GM21515 (cell line): ENCODE results near the gene EHD4.

Source experiments
- ATAC-seq: cut with Tn5 transposase; IDR thresholded peaks from one replicate; pipeline ENCODE4 v1.9.1; 2021; ENCODE audit not compliant: unreplicated experiment

Gene EHD4

GRCh38 chr15:41921639-41922038 is 50.7 kb downstream of the EHD4 start:
- ATAC-seq, result no peak

GRCh38 chr15:41921167-41921566 is 51.2 kb downstream of the EHD4 start:
- no peak for ATAC-seq

DNA sequence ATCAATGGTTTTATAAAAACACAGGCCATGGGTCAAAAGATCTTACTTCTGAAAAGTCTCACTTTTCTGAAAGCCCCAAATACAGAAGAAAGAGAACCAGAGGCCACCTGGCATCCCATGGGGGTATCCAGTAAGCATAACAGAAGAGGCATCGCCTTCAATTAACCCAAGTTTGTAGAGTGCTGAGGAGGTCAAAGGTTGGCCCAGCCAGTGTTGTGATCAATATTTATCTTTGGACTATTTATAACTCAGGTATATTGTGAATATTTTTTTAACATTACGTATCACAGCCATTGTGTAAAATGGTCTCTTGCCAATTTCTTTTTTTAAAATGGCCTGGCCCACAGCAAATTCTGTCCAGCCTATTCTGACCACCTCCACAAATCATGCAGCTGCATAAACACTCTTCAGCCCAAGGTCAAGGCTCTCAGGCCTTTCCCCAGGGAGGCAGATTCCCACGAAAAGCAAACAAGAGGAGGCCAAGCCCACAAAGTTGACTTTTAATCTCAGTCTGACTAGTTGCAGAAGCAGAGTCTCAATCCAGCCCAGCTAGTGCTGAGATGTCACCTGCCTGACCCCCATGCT is 52.3 kb downstream of the EHD4 start:
- ATAC-seq, result no peak

GRCh38 chr15:41919201-41919820 is 53.0 kb downstream of the EHD4 start:
- no peak for ATAC-seq

GRCh38 chr15:41918506-41919126 is 53.7 kb downstream of the EHD4 start:
- no peak for ATAC-seq

- no peak for ATAC-seq
These were observed 54.5 kb downstream of the EHD4 start for GRCh38 chr15:41917767-41918430.

DNA sequence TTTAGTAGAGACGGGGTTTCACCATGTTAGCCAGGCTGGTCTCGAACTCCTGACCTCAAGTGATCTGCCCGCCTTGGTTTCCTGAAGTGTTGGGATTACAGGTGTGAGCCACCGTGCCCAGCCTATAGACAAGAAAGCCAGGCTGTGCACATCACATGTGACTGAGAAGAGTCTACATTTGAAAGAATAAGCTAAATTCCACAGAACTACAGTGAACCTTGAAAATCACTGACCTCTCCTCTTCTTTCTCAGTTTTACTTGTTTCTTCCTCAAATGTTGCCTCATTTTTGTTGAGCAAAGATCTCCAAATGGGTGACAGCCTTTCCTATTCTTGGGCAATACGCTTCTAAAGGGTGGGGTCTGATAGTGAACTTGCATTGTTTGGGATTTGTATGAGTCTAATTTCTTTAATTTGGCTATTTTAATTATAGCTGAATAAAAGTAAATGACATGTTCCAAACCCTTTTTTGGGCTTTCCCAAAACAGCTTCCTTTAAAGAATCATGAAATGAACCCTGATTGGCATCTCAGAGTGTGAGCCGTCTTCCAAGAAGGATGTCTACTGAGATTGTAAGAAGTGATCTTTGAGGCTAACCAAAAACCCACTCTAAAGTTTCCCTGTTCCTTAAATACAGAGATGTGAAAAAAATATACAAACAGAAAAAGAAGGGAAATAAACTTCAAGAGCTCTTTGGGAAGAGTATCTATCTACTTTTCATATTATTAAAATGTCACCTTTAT is 56.9 kb downstream of the EHD4 start:
- no peak for ATAC-seq

DNA sequence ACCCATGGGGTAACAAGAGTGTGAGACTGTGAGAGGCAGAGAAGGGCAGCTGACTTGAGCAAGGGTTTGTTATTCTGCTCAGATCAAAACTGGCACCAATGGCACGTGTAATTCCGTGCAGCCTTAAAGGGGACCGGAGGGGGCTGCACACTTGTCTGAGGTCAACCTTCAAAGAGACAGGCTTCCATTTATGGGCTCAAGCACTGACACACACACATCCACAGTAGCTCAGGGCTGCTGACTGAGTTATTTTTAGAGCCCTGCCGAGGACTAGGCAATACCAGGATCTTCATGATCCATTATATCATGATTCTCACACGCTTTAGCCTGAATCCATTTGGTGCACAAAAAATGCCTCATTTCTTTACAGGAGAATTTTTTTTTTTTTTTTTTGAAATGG is 57.9 kb downstream of the EHD4 start:
- ATAC-seq, result no peak

DNA sequence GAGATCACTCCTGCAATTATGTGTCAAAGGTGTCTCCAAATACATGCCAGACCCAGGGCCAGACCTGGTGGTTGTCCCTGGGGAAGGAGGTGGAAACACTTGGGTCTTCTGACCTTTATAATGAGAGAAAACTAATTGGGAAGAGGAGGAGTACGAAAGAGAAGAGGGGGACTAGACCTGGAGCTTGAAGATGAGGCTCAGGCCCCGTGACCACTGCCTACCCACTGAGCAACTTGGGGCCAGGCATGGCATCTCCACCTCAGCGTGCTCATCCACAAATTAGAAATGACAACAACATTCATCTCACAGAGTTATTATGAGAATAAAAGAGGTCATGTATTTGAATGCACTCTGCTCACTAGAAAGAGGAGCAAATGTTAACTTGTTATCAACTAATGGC is 59.1 kb downstream of the EHD4 start:
- no peak for ATAC-seq

DNA sequence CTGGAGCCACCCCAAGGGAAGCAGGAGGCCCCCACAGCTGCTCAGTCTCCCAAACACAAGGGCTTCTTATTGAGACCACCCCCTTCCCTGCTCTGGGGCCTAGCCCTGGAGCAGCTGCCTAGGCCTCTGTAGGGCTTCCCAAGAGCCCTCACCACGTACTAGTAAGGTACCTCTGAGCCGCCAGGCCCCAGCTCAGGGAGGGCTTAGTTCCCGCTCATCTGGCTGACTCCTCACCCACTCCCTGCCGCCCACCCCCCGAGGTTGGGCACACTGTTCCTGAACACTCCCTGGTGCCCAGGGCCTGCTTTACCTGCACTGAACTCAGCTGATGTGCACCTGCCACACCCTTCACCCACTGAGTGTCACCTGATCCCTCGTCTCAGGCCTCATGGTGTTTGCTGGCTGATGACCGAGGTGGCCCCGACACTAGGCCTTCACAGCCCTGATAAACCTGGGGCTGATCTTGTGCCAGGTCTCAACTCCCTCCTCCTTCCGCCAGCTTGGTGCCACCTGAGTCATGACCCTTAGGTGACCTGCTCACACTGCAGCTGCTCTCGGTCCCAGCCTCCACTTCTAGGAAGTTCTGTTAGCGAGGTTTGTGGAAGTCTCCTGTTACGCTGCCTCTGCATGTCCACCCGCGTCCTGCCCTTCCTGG is 60.5 kb downstream of the EHD4 start:
- no peak for ATAC-seq

DNA sequence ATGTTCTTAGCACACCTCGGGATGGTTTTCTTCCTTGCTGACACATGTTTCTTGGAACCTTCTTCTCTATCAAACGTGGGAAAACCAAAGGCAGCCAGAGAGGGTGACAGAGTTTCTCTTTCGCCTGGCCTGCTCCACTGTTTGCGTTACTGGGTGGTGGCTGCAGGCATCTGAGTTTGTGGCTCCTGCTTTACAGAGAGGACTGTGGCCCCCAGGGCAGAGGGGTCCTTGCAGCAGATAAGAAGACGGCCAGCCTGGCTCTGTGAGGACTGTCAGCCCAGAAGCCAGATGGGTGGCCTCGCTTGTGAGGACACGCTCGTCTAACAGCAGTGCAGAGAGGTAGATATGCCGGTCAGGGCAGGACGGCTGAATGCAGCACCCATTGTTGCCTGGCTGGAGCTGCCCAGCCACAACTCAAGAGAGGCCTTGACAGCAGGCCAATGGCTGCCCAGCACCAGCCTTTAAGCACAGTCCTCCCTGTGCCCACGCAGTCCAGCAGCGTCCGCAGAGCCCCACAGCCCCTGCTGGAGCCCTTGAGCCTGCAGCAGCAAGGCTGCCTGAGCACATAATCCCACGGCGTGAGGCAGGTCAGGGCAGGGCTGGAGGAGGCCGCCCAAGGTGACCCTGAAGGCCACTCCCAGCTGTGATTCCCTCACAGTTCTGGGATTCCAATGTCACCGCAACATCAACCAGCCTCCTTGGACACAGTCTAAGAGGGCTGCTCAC is 63.5 kb downstream of the EHD4 start:
- no peak for ATAC-seq

DNA sequence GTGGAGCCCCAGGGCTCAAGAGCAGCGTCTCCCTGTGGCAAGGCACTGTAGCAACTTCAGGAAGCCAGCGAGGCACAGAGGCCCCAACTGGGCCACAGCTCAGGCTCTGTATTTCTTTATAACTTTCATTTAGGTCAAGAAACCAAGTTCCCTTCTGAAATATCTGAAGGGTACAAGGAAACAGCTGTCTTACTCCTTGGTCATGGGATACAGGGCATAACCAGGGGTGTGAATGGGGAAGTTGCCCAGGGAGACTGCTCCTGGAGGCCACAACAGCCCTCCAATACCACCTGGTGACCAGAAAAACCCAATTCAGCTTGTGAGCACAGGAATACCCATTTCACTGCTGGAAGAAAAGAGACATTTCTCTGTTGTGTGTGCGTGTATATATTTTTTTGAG is 65.2 kb downstream of the EHD4 start:
- ATAC-seq, result no peak

DNA sequence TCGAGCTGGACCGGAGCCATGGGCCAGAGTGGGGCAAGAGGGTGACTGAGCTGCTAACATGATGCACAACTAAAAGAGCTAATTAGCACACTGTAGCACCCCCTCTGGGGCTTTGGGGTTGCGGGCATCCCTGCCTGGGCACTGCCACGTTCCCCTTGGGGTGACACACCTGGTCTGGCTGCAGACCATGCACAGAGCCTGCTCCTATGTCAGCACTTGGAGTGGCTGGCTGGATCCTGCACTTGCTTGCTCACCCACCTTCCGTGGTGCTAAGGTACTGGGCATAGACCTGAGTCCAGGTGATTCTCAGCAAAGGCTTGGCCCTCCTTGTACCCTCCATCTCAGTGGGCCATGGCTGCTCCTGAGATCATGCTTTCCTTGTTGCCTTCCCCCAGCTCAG is 65.7 kb downstream of the EHD4 start:
- ATAC-seq, result no peak

GRCh38 chr15:41905036-41905793 is 67.1 kb downstream of the EHD4 start:
- no peak for ATAC-seq

DNA sequence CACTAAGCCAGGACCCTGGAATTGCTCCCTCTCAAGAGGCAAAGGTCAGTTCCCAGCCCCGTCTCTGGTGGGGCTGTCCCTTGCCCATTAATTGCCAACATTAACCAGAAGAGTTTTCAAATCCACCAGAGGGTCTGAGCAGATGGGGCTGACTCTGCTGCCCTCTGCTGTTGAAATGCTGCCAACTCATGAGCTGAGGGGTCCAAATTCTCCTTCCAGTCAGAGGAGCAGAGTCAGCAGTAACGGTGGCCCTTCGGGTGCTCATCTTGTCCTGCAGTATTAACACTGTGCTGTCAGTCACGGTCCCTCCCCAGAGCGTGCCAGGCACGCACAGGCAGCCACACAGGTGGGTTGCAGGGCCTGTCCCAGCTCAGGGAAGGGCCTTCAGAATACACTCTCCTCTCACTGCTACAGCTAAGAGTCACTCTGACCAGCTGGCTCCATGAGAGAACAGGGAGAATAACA is 67.8 kb downstream of the EHD4 start:
- ATAC-seq, result no peak

- no peak for ATAC-seq
These were observed 68.6 kb downstream of the EHD4 start for GRCh38 chr15:41903782-41904181.

DNA sequence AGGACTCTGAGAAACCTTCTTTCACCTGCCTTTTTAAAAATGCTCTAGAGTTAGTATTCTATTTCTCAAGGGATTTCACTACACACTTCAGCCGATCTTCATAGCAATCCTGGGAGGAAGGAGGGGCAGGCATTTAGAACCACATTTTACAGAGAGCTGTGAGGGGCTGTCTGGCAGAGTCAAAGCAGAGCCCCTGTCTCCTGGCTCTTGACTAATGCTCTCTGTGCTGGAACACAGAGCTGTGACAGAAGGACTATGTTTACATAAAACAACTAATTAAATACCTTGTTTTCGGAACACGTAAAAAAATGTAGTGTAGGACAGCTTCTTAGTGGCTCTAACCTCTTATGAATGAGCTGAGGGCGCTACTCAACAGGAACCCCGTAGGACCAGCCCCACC is 70.9 kb downstream of the EHD4 start:
- ATAC-seq, result no peak

DNA sequence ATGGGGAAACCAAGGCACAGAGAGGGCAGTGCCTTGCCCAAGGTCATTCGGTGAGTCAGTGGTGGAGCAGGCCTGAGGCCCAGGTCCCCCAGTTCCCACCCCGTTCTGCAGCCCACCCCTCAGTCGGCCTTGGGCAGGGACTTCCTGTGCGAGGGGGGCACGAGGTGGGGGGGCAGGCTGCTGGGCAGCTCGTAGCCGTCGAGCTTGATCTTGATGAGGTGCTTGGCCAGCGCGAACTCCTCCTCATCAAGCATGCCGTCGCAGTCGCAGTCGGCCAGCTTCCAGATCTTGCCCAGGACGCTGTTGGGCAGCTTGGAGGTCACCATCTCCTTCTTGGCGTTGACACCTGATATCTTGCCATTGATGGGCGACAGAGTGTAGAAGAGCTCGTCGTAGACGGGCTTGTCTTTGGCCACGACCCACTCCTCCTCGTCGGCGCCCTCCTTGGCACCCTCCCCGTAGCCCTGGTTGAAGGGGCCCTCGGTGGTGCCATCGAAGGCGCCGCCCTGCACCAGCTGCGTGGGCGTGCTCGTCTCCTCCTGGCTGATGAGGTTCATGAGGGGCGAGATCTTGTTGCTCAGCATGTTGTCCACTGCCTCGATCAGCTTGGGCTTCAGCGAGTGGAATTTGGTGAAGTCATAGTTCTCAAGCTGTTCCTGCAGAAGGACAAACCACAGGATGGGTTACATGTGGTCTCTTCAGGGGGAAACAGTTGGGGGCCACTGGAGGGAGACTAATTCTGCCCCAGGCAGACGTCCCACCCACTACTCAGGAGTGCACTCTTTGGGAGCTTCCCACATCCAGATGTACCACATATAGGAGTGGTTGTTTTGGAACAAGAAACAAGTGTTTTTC is 71.6 kb downstream of the EHD4 start:
- no peak for ATAC-seq
